Measurements from ENCODE around the gene ETS1.

Gene ETS1

DNA sequence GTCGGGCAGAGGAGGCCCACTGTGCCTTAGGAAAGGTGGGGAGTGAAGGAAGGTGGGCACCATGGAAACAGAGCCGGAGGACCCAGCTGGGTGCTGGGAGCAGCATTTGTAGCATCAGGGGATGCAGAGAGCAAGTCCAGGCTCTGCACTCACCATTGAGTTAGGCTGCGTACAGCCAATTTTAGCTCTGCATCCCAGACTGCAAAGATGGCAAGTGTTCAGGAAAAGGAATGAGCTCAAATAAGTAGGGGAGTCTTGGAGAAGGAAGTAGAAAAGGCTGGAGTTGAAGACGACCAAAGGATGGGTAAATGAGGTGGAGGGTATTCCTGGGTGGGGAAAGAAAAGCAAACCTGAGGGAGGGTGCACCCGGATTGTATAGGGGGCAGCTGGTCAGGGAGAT, 31.6 kb upstream of the ETS1 start:
- DNase-seq (ENCODE audit: low read depth) = no peak

DNA sequence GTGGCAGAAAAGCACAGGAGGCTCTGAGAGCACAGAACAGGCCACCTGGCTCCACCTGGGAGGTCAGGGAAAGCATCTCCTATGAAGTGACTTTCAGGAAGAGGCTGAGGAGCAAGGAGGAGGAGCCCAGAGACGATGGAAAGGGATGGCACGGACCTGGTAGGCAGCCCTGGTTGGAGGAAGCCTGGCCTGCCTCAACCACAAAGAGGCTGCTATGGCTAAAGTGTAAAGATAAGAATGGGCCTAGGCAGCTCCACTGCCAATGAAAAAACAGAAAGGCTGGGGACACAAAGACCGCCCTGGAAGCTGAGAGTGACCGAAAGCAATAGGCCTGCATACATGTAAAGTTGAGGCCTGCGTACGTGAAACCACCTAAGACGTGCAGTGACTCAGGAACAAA, 31.2 kb upstream of the ETS1 start:
- no peak for DNase-seq (ENCODE audit: low read depth)

DNA sequence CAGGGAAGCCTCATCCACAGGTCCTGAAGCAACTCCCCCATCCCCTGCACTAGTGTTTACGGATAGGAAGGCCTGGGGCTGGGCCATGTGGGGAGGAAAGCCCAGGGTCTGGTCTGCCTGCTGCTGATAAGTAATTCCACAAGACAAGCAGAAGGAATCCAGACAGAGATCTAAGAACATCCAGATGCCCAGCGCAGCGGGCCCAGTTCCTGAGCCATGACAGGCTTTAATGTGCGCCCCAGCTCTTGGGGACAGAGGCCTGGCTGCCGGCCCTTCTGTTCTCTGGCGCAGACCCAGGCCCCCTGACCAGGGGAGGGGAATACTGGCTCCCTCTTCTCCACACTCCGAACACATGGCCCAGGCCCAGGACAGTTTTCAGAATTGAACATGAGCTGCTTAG, 28.8 kb upstream of the ETS1 start:
- no peak for DNase-seq (ENCODE audit: low read depth)

DNA sequence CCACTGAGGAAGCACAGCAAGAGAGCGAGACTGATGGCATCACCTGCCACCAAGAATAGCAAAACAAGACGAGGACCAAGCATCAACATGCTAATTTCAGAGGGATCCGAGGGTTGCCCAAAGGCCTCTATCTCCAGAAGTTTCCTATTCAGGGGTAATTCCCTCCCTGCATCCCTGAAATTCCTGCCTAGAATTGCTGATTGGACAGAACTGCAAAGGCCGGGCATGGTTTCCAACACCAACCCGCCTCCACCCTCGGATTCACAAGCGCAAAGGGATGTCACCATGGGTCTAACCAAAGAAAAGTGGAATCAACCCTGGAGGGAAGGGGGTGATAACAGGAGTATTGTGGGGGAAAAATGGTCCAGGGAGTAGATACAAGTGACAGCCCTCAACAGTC, 28.3 kb upstream of the ETS1 start:
- no peak for DNase-seq (ENCODE audit: low read depth)

DNA sequence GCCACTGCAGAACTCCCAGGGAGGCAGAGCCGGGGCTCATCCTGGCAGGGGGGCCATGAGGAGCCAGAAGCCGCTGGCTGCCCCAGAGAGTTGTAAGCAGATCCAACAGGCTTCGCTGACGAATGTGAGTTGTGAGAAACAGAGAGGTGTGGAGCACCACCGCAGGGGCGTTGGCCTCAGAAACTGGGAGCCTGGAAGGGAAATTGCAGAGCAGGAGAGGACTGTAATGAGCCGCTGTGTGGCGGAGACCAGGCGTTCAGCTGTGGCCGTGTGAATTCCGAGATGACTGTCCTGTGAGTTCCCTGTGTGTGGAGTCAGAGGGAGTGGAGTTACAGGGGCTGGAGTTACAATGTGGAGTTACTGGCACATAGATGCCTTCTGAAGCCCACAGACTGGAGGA, 27.7 kb upstream of the ETS1 start:
- no peak for DNase-seq (ENCODE audit: low read depth)

DNA sequence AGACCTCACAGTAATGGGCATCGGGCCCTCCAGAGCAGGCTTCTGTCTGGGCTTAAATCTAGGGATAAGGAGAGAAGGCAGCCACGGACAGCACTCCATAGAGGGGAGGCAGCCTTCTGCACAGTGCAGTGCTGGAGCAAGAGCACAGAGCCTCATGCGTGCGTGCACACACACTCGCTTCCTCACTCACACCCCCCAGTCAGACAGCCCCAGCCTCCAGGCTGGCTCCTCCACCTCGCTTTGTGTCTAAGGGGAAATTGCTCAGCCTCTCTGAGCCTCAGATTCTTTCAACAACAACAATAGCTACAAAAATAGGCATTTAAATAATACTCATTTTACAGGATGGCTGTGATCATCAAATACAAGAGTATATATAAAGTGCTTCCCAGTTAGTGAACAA, 26.7 kb upstream of the ETS1 start:
- no peak for DNase-seq (ENCODE audit: low read depth)

DNA sequence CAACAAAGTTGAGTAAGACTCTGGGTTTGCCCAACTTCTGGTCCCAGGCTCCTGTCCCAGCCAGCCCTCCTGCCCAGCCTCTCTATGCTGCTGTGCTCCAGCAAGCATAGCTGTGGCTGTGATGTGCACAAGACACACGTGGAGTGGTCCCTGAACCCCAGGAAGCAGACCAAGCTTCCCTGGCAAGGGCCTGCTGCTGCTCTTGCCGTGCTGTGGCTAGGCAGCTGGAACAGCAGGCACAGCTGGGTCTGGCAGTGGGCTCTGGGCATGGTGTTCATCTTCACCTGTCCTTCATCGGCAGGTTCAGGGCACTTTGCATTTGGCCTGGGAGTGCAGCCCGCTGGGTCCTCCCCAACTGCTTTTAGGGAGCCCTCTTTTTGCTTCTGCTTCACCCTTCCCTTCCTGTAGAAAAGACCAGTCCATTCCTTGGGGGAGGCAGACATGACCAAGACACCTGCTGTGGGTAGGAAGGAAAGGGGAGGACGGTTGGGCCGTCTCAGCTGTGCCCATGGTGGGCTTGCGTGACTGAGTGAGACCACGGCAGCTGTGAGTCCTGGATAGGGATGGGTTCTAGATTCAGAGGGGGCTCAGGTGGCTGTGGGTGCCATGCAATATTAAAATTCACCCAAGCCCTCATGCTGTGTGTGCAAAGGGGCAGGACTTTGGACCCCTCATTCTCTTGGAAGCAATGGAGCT, 26.1 kb upstream of the ETS1 start:
- DNase-seq (ENCODE audit: low read depth) = no peak

DNA sequence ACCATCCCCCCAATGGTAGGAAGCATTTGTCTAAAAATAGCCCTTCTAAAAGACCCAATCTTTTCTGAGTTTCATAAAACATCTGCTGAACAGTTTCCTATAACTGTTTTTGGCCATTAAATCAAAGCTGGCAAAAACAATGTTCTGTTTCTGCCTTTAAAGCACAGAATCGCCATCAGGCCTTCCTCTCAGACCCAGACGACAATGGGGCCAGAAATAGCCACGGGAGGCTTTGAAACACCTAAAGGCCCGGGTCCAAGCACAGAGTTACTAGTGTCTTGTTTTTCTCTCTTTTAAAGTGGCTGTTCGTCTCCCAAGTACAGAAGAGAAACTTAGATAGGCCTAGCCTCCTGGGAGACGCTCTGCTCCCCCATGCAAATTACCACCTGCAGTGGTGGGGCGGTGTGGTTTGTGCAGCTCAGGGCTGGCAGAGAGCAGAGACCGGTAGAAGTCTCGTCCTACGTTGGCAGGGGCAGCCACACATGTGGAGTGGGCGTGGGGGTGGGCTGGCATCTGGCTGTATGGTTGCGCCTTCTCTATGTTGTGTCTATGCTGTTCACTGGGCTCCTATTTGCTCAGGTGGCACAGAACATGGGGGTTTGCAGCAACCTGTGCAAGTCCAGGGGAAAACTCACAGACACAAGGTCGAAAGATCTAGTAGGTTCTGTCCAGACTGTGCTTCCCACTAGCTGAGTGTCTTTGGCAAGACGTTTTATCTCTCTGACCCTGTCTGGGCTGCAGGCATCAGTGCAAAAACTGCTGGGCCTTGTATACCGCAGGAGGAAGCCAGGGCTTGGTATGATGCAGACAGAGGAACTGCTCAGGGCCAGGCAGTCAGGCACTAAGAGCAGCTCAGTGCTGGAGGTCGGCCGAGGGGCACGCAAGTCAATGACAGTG, 23.6 kb upstream of the ETS1 start:
- no peak for DNase-seq (ENCODE audit: low read depth)

DNA sequence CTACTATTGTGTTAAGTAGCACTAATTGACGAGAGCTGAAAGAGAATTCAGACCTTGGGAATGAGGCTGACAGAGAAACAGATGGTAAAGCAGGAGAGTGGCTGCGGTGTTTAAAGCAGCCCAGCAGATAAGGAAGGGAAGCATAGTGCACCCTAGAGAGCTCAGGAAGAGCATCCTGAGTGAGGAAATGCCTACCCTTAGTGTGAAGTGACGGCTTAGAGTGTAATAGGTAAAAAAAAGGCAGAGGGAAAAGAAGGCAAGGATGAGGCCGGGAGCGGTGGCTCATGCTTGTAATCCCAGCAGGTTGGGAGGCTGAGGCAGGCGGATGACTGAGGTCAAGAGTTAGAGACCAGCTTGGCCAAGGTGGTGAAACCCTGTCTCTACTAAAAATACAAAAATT, 22.4 kb upstream of the ETS1 start:
- DNase-seq (ENCODE audit: low read depth) = no peak

DNA sequence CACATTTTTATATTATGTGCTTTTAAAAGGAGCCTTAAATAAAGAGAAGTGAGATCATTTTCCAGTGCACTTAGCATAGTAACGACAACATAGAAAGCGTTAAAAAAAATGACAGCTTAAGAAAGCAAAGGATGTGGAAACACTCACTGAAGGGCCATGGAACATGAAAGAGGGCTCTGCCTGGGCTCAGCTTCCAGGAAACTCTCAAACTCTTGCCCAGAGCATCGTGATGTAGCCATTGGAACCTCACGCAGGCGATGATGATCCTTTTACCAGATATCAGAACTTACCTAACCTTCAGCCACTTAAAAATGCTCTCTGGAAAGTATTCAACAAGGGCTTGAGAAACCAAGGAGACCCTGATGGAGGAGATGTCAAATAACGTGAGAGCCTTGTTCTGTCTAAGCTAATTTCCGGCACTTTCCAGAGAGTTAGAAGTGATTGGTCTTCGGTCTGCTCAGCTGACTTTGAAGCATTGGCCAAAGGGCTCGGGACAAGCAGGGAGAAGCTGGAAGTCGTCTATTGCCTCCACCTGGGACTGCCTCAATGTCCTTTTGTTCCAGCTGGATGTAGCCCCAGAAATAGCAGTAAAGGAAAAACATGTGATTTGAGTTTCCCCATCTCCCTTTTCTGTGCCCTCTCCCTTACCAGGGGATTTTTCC, 21.5 kb upstream of the ETS1 start:
- DNase-seq (ENCODE audit: low read depth) = no peak

DNA sequence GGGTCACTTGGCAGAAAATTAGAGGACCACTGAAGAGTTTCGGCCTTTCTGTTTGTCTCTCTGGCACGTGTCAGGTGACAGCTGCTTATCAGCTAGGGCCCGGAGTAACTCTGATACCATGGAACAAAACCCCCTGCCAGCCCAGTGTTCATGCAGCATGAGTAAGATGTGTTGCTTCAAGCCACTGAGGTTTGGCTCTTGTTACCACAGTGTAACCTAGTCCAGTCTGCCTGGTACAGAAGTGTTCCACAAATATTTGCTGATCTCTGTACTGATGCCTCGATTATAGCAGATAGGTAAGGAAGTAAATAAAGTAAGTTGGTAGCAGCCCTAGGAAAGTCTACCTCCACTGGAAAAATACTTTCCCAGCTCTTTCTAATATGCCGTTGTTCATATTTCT, 20.5 kb upstream of the ETS1 start:
- no peak for DNase-seq (ENCODE audit: low read depth)

DNA sequence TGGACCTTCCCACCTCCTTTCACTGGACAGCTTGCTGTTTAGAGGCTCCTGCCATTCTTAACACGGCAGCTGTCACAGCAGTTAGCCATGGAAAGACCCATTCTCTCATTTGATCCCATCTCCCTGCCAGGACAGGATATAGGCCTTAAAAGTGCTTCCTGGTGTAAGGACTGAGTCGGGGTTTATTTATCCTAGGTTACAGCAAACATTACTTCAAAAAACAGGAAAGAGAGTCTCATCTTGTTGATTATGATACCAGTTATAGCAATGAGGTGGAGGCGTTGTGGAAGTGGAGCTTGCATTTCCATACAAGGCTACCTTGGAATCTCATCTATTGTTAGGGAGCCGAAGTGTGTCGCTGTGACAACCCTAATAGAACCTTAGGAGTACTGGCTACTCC, 17.4 kb upstream of the ETS1 start:
- no peak for DNase-seq (ENCODE audit: low read depth)

DNA sequence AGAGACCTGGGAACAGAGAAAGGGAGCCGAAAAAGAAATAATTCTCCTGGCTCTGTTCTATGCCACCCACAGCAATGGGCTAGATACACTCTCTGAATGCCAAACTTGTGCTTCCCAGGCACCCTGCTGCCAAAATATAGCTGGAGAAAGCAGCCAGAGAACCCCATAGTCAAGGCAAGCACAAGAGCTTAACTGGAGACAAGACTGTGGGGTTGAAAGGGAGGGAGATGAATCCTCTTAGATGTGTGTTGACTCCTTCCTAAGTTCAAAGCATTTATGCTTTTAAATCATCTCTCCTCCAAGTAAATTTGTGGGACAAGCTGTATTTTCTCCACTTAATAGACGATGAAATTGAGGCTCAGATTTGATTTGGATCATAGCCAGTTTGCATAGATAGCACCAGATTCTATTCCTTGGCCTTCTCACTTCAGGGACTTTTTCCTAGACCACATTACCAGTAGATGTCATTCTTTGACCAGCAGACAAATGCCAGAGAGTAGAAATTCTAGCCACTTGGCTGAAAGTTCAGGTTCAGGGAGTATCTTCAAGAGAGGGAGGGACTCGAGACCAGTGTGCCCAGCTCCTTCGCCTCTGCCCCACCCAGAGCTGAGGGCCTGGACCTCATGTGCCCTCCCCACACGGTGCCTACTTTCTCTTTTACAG, 16.5 kb upstream of the ETS1 start:
- no peak for DNase-seq (ENCODE audit: low read depth)

DNA sequence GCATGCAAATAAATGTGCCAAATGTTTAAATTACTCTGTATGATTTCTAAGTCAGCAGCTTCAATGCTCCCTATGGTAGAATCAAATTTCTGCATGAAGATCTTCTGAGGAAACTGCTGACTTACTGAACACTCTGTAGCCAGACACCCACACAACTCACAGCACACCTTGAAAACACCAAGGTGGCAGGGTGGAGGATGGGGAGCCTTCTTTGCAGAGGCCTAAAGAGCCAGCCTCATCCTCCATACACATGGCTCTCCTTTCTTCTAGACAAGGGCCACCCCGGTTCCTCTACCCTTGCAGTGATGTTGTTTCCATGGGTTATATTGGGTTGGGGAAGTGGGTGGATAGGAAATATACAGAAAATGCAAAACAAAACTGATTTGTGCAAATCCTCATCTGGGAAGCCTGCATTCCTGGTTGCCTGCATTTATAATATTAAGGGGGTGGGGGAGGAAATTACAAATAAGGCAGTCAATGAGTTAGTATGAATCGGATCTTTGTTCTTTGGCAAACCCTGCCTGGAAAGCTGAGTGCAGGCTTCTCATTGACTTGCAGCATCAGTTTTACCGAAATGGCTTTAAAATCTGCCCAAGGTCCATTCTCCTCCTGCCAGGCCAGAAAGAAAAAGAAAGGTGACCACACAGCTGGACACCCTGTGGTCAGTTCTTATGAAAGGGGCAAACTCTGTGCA, 15.8 kb upstream of the ETS1 start:
- DNase-seq (ENCODE audit: low read depth) = no peak

DNA sequence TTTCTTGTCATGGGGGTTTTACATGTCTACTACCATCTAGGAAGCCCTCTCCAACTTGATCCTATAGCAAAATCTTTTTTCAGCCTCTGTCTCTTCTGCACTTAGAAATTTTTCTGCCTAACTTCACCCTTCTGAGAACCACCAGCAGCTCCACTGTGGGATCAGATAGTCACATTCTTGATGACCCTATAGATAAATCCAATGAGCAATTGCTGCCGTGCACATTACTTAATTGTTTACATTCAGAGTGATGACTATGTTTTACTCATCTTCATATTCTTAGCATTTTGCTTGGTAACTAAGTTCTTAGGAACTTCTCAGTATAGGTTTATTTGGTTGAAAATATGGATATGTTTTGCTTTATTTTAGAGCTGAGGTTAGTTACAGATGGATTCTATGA, 12.4 kb upstream of the ETS1 start:
- no peak for DNase-seq (ENCODE audit: low read depth)

DNA sequence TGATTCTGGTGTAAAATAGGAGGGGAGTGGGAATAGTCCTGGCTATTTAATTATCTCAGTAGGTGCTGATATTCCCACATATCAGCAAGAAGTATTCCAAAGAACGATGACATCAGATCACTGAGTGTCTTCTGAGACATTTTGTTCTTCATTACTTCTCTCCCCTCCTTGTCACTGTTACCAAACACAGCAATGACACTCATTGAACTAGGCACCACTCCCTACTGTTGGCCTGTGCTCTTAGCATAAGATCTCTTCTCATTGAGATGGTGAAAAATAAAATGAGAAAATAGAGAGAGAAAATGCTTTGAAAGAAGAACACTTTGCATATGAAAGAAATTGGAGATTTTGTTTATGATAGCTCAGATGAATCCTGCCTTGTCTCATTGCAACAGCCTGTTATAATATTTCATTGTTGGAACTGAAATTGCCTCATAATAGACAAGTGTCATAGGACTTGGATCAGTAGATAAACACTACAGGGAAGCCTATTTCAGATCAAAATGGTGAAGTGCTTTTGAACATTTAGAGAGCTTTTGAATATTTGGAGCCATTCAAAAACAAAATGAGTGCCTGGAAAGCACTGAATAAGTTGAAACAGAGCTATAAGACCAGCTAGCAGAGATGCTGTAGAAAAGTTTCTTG, 11.3 kb upstream of the ETS1 start:
- DNase-seq (ENCODE audit: low read depth) = peak; percentile 43

DNA sequence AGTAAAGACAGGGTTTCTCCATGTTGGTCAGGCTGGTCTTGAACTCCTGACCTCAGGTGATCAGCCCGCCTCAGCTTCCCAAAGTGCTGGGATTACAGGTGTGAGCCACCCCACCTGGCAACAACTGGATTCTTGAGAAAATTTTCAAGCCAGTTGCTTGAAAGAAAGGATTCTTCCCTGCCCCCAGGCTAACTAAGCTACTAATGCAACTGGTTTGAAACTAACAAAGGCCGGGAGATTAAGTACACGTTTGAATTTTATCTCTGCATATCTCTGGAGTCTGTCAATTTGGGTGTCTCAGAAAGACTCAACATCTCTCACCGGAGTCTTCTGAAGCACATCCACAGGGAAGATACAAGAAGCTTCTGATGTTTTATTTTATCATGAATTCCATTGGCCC, 10.7 kb upstream of the ETS1 start:
- DNase-seq (ENCODE audit: low read depth) = no peak

DNA sequence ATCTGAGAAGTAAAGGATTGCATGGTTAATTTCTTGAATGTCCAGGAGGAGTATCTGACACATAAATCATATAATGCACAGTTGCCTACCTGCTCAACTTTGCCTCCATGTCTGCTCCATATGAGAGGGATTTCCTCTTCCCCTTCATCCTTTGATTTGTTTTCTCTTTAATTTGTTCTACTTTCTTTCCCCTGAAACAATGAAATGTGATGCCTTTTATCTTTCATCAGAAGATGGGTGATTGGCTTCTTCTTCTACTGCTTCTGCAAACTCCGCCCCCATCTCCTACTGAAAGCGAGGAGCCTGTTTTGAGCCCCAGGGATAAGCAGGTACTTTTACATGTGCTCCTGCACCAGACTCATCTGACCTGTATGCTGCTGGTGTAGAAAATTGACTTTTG, 9.9 kb upstream of the ETS1 start:
- DNase-seq (ENCODE audit: low read depth) = no peak

DNA sequence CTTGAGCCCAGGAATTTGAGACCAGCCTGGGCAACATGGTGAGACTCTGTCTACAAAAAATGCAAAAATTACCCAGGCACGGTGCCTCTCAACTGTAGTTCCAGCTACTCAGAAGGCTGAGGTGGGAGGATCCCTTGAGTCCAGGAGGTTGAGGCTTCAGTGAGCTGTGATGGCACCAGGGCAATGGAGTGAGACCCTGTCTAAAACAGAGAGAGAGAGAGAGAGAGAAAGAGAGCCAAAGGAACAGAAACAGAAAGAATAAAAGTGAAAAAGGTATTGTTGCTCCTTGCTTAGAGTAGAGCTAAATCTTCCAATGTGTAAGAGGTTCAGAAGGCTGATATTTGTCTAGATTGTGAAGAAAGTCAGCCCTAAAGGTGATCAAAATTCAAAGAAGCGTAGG, 8.9 kb upstream of the ETS1 start:
- DNase-seq (ENCODE audit: low read depth) = no peak

DNA sequence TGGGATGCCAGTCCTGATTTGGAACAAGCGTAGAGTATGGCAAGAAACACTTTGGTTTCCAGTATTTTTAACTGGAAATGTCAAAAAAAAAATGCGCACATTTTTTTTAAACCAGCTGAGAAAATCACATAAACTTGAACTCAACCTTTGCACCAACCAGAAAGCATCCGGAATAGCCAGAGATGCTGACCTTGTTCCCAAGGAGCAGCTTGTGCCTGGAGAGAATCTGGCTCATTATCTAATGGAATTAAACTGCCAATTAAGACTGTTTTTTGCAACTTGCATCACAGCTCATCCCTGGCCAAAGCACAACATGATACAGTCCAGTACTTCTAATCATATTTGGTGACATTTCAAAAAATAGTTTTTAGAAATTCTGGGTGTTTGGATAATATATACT, 8.4 kb upstream of the ETS1 start:
- no peak for DNase-seq (ENCODE audit: low read depth)

DNA sequence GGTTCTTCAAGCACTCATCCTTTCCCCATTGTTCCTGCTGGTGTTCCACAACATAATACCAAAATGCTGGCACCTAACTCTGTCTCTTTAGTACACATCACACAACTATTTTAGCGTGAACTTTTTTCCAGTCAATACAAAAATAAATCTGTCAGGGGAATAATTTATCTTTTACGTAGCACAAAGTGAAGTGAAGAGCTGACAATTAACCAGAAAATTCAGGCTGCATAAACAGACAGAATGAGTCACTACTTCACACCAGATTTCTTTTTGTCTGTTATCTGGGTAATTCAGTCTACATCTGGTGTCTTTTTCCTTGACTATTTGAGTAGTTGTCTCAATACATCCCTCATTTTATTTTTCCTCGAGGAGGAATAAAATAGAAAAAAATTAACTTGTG, 7.9 kb upstream of the ETS1 start:
- no peak for DNase-seq (ENCODE audit: low read depth)

DNA sequence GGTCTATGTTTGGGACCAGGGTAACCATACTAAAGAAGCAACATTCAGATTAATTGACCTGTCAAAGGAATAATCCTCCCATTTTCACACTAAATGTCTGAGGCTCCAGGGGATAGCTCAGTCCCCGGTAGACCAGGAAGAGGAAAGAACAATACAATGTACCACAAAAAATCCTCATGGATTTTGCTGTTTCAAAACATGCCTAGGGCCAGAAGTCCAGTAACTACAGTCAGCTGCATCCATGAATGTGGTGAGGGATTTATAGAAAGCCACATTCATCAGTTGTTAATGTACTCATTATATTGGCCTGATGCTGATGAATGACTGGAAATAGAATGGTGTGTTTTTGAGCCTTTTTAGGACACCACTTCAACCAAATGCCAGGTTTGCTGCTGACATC, 6.9 kb upstream of the ETS1 start:
- DNase-seq (ENCODE audit: low read depth) = no peak
